NCI-H526 (cell line): ENCODE data around the gene PDSS2.
A peak's percentile ranks its signal among the peaks of the same experiment; 100 is the strongest.
"Not testable (repeated sequence)": the region's sequence is repeated elsewhere in the genome, so short reads cannot be mapped to it uniquely, and the experiment has no call there.

ENCODE experiments used
- DNase-seq, 2 experiments: peaks; one replicate each; lab custom pipeline; 2025; lab: John Stamatoyannopoulos, UW

Gene PDSS2

DNA sequence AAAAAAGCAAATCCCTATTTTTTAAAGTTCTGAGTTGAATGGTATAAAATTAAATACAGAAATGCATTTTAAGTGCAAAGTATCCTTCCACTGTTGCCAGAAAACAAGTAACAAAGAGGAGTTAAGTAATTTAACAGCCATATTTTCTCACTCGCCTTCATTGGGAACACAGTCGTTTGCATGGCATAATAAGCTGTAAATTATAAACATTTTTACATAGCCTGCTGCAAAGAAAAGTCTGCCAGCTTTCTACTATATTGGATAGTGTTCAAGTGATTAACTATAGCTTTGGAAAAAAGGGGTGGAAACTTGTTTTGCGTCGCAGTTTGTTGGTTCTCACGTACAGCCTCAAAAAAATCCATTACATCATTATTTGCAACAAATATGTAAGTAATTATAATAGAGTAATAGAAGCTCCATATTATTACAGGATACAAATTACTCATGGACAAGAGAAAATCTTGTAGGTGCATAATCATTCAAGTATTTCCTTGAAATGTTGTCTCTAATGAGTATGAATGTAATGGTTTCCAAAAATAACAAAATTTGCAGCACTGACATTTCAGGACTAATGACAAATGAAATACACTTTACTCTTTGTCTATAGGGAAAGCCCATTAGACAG lies 139.3 kb downstream of the PDSS2 start:
- peak; percentile 24 to 55 for DNase-seq

GRCh38 chr6:107318100-107318736 lies 141.1 kb downstream of the PDSS2 start:
- peak; percentile 63 to 88 for DNase-seq

GRCh38 chr6:107315114-107315513 lies 144.2 kb downstream of the PDSS2 start:
- DNase-seq: no peak

DNA sequence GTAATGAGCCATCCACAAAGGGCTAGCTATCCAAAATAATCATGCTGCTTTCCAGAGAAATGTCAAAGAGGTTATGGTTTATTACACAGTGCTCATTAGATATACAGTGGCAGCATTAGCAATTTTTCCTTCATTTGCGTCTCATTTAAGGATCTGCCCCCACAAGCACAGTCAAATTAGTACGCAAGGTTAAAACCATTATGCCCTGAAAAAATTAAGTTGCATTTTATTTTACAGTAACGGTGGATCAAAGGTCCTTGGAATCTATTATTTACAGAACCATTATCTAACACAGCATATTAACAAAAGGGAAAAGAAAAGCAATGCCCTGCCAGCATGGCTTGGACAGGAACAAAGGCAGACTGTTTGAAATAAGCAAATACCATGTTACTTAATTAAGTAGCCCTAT lies 144.8 kb downstream of the PDSS2 start:
- DNase-seq: peak; percentile 93 to 98

DNA sequence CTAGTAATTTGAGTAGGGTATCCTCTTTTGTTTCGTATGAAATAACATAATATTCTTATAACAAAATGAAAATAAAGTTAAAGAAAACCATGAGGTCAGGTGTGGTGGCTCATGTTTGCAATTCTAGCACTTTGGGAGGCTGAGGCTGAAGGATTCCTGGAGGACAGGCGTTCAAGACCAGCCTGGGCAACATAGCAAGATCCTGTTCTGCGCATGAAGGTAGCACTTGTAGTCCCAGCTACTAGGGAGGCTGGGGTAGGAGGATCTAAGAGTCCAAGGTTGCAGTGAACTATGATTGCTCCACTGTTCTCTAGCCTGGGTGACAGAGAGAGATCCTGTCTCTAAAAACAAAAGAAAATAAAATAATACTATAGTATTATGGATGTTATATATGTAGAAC lies 145.6 kb downstream of the PDSS2 start:
- peak in 1 of 2 experiments; percentile 14 for DNase-seq

- DNase-seq: no peak
These were observed 149.0 kb downstream of the PDSS2 start for GRCh38 chr6:107310362-107310761.

- no peak for DNase-seq
These were observed 150.7 kb downstream of the PDSS2 start for GRCh38 chr6:107308677-107309076.

GRCh38 chr6:107305994-107306393 lies 153.4 kb downstream of the PDSS2 start:
- DNase-seq: not testable (repeated sequence)

DNA sequence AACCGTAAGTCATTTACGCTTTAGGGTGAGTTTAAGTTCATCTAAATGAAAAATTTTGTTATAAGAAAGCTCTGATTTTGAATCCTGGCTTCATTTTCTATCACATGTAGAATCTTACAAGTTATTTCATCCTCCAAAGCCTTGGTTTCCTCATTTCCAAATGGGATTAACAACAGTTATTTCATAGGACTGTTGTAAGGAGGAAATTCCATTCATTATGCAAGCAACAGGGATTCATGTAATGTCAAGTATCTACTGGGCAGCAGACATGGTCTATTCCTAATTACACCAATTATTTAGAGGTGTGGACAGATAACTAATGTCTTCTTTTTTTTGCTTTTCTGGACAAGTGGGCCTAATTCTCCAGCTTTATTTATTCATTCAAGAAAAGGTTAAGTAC lies 154.0 kb downstream of the PDSS2 start:
- DNase-seq: no peak

- no peak for DNase-seq
These were observed 154.8 kb downstream of the PDSS2 start for GRCh38 chr6:107304421-107305025.

DNA sequence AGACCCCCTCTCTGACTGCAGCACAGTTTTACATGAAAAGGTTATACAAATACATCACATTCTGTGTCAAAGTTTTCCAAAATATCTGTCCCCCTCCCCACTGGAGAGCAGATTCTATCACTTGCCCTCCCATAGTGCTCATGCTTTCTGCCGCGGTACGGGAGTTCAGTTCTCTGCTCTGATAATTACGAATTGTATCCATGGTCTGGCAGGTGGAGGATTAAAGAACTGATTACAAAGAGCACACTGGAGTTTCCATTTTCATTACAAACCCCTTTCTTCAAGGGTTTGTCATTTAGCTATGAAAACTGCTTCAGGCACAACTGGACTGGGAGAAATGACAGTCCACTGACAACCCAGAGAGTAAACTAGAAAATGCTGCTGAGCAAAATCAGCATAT lies 166.0 kb downstream of the PDSS2 start:
- no peak for DNase-seq

DNA sequence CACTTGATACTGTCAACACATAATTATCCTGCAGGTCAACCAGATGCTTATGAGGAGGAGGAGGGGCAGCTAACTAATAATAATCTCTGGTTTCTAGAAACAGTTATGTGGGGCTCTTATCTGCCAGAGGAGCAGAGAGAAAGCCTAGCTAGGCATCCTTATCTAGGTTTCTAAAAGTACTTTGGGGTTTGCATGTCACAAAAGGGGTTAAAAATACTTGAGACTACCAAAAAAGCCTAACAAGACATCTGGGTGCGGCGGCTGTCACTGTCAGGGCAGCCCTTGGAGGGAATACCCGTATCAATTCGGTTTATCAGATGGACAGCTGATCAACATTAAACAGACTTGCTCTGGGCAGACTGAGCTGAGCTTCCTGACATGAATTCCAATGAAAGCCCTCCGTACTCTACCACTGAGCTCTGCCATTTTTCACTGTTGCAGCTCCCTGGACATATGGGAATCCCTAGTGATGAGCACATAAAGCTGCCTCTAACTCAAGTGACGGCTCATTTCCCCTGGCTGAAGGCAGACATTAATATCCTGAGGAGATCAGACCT lies 166.6 kb downstream of the PDSS2 start:
- no peak for DNase-seq

- DNase-seq: no peak
These were observed 168.9 kb downstream of the PDSS2 start for GRCh38 chr6:107290491-107290890.

DNA sequence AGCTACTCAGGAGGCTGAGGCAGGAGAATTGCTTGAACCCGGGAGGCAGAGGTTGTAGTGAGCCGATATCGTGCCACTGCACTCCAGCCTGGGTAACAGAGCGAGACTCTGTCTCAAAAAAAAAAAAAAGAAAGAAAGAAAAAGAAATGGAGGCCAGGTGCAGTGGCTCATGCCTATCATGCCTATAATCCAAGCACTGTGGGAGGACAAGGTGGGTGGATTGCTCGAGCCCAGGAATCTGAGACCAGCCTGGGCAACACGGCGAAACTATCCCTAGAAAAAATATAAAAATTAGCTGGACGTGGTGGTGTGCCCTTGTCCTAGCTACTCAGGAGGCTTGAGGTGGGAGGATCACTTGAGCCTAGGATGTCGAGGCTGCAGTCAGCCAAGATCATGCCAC lies 170.1 kb downstream of the PDSS2 start:
- not testable (repeated sequence) for DNase-seq

DNA sequence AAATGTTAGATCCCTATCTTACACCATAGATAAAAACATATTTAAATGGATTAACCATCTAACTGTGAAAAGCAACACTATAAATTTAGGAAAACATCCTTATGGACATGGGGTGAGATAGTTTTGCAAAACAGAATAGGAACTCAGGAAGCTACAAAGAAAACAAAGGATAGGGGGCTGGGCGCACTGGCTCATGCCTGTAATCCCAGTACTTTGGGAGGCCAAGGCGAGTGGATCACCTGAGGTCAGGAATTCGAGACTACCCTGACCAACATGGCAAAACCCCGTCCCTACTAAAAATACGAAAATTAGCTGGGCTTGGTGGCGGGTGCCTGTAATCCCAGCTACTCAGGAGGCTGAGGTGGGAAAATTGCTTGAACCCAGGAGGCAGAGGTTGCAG lies 173.7 kb downstream of the PDSS2 start:
- DNase-seq: not testable (repeated sequence)

- DNase-seq: no peak
These were observed 174.6 kb downstream of the PDSS2 start for GRCh38 chr6:107284805-107285204.

- no peak for DNase-seq
These were observed 178.6 kb downstream of the PDSS2 start for GRCh38 chr6:107280791-107281190.

DNA sequence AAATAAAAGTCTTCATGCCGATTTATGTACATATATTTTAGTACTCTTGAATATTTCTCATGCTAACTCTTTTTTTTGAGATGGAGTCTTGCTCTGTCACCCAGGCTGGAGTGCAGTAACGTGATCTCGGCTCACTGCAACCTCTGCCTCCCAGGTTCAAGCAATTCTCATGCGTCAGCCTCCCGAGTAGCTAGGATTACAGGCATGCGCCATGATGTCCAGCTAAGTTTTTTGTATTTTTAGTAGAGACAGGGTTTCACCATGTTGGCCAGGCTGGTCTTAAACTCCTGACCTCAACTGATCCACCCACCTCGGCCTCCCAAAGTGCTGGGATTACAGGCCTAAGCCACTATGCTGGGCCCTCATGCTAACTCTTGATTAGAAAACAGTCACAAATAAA lies 179.4 kb downstream of the PDSS2 start:
- not testable (repeated sequence) for DNase-seq

- no peak for DNase-seq
These were observed 184.0 kb downstream of the PDSS2 start for GRCh38 chr6:107275330-107275865.

DNA sequence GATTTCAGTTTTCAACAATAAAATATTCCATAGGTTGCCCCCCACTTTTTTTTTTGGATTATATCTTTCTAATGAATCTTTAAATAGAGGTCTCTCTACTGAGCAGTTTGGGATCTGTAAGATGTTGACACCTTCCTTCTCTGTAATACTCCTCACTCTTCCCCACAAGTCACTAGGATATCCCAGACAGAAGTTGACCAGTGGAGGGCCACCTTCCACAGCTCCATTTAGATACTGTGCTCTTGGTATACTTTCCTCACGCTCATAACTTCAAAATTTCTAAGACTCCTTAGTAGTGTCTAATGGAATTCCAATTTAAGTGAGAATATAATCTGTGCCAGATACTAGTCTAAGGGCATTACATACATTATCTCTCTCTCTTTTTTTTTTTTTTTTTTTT lies 185.1 kb downstream of the PDSS2 start:
- no peak for DNase-seq

GRCh38 chr6:107272246-107272645 lies 187.1 kb downstream of the PDSS2 start:
- no peak for DNase-seq

DNA sequence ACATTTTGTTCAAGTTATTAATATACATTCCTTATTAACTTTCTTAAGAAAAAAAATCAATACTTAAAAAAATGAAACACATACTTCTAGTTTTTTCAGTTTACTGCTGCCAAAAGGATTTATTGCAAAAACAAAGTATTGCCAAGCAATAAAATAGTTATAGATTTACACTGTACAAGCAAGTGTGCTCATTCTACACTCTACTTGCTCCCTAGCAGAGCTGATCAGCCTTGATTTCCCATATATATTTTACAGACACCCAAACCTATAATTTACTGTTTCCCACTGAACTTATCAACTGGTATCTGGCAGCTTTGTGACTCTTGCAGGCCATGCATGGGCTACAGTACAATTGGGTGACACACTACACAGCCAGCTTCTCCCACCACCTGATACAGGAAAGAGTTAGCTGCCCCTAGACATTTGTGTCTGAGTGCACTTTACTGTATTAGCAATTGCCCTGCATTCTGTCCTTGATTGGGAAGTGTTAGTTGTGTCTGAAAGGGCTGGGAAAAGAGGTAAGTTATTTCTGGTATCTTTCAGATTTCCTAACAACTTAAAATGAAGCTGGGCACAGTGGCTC lies 188.1 kb downstream of the PDSS2 start:
- DNase-seq: no peak

DNA sequence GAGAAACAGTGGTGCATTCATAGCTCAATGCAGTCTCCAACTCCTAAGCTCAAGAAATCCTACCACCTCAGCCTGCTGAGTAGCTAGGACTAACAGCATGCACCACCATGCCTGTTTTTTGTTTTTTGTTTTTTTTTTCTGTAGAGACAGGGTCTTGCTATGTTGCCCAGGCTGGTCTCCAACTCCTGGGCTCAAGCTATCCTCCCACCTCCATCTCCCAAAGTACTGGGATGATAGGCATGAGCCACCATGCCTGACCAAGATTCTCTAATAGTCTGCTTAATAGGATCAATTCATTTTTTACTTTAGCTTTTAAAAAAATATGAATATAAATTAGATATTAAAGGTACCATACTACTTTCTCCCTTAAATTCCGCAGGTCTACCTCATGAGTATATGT lies 191.7 kb downstream of the PDSS2 start:
- no peak for DNase-seq
